Stimulated activated naive CD4-positive, alpha-beta T cell (primary cell): ENCODE measurements around the gene SCN8A.

Experiments used
- DNase-seq, 6 experiments: peaks; one replicate each; lab custom pipeline; 2025; lab: John Stamatoyannopoulos, UW

Gene SCN8A

DNA sequence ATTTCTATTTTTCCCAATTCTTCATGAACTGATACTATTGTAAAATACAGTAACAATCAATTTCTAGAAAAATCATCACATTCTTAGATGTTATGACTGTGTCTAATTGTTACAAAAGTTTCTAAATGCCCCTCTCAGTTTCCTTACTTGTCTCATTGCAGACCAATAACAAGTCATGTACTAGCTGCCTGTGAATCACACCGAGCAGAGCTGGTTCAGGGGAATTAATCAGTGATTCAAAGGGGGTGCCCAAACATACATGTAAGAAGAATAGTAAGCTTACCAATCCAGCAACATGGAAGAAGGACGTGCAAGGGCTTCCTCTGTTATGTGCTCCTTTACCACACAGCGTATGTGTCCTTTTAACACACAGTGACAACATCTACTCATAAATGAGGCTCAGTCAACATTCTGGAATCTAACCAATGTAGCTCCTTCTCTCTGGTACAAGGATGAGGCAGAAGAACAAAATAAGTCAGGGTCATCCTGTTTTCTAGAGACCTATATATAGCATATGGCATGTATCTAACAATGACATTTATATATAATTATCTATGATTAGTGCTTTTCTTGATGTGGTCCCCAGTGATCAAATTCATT lies 126.4 kb downstream of the SCN8A start:
- no peak for DNase-seq

DNA sequence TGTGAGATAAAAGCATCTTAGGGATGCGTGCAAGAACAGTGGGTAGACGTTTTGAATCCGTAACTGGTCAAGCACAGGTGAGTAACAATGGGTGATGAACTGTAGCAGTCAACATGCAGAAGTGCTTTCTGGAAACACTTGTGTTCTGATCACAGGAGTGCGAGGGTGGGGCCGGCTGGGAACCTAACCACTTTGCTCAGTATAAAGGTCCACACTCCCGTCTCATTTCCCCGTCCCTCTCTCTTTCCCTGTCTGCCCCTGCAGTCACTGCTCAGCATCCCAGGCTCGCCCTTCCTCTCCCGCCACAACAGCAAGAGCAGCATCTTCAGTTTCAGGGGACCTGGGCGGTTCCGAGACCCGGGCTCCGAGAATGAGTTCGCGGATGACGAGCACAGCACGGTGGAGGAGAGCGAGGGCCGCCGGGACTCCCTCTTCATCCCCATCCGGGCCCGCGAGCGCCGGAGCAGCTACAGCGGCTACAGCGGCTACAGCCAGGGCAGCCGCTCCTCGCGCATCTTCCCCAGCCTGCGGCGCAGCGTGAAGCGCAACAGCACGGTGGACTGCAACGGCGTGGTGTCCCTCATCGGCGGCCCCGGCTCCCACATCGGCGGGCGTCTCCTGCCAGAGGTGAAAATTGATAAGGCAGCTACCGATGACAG lies 130.4 kb downstream of the SCN8A start:
- DNase-seq, result peak in 5 of 6 experiments; percentile 11 to 45 (median 29)

DNA sequence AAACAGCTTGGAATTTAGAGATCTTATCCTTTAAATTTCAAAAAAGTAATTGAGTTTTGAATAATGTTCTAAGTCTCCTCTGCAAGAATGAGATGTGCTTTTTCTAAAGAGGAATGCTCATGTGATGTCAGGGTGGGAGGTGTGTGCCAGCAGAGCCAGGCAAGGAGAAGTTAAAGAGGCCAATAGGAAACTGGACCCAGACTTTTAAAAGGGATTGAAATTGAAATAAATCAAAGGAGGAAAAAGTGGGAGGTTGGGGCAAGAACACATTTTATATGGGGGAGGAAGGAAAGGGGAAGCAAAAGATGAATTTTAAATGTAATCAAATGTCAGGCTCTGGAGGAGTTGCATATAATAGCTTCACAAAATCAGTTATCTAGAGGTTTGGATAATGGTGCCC lies 131.4 kb downstream of the SCN8A start:
- DNase-seq, result no peak

DNA sequence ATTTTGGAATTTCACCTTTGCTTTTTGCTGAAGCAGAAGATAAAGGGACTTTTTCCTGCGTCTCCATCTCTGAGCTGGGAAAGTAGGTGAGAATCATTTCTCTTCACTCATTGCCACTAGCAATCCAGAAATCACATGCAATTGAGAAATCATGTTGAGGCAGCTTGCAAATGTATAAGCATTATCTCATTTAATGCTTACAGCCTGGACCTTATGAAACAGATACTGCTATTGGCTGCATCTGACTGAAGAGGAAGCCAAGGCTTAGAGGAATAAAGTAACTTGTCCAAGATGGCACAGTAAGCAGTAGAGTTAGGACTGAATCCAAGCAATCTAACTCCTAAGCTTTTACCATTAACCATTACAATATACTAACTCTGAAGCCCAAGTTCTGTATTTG lies 135.1 kb downstream of the SCN8A start:
- DNase-seq, result no peak

DNA sequence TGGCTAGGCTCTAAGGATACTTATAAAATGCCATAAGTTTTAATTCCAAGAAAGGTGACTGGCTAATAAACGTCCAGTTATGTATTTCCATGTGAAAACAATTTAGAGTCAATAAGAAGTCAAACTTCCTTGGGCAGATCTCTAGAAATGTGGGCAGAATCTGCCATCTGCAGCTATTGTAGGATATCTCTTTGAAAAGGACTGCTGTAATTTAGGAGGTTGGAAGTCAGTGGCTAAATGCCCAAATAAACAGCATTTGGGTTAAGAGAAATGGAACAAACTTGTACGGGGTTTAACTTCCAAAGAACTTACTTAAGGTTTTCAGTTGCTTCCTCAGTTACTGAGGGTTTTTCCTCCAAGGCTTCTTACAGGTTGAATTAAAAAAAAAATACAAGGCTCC lies 135.9 kb downstream of the SCN8A start:
- DNase-seq, result no peak

DNA sequence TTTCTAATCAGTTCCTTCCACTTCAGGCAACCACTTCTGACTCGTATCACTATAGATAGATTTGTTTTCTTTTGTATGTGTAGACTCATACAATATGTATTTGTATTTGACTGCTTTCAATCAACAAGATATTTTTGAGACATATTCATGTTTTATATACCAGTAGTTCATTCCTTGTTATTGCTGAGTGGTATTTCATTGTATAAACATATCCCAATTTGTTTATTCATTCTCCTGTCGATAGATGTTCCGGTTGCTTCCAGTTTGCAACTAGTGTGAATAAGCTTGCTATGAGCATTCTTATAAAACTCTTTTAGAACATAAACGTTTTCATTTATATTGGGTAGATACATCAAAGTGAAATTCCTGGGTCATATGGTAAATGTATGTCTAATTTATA lies 138.3 kb downstream of the SCN8A start:
- DNase-seq, result no peak

DNA sequence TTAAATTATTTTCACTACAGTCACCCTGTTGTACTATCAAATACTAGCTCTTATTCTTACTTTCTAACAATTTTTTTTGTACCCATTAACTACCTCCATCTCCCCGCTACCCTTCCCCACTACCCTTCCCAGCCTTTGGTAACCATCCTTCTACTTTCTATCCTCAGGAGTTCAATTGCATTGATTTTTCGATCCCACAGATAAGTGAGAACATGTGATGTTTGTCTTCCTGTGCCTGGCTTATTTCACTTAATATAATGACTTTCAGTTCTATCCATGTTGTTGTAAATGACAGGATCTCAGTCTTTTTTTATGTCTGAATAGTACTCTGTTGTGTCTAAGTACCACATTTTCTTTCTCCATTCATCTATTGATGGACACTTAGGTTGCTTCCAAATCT lies 139.7 kb downstream of the SCN8A start:
- DNase-seq, result no peak

DNA sequence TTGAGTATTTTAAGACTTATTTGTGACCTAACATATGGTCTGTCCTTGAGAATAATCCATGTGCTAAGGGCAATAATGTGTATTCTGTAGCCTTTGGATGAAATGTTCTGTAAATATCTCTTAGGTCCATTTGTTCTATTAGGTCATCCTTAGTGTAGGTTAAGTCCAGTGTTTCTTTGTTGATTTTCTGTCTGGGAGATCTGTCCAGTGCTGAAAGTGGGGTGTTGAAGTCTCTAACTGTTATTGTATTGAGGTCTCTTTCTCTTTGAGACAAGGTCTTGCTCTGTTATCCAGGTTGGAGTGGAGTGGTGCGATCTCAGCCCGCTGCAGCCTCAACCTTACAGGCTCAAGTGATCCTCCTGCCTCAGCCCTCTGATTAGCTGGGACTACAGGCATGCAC lies 149.5 kb downstream of the SCN8A start:
- no peak for DNase-seq

DNA sequence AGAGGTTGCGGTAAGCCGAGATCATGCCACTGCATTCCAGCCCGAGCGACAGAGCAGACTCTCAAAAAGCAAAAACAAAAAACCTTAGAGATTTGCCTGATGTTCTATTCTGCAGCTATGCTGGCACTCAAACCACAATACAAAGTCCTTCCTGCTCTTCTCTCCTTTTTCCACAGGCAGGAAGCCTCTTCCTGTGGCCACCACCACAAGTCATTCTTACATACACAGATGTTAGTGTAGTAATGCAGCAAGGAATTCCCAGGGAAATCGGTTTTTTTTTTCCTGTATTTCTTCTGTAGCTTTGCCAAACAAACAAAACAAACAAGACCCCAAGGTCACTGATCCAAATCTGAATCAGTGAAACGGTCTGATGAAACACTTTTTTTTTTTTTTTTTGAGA lies 153.2 kb downstream of the SCN8A start:
- no peak for DNase-seq

DNA sequence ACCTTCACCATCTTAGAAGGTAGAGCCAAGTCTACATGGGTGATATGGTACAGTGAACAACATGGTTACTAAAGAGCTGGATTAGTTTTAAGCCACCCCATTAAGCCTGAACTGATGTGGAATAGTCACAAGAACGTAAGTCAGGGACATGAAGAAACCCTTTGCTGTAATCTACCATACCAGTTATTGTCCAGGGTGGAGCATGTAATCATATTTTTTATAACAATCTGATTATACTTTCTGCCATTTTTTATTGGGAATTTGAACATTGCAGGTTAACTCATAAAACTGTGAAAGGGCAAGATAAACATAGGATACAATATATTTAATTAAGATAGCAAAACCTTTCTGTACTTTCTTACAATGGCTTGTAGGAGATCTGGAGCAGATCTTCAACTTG lies 153.9 kb downstream of the SCN8A start:
- no peak for DNase-seq

DNA sequence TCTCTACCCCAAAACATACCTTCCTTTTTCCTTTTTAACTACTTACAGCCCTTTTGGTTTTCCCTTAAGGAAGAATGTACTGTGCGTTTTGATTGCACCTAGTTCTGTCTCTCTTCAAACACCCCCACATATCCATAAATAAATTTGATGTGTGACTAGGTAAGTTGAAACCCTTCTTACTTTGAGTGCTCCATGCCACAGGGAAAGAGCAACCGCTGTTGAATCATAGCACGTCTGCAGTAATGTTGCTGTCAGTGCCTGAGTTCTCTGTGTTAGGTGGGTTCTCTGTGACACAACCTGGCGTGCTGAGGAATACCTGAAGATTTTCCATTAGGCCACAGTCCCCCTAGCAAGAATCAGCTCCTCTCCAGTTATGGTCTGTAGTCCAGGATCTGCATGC lies 155.4 kb downstream of the SCN8A start:
- no peak for DNase-seq

DNA sequence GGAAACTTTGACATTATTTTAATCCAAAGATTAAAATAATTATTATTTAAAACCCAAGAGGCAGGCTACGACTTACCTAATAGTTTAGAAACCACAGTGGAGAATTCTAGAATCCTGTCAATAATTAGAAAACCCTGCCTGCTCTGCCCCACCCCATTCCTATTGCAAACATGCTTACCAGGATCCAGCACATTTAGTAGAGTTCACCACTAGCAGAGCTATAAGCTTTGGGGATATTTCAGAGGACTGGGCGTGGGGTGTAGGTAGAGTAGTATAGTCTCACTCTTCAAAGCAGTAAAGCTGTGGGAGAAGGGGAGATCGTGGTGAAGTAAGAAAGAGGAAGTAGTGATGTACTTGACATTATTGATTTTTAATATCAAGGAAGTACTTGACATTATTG lies 157.2 kb downstream of the SCN8A start:
- DNase-seq, result no peak

DNA sequence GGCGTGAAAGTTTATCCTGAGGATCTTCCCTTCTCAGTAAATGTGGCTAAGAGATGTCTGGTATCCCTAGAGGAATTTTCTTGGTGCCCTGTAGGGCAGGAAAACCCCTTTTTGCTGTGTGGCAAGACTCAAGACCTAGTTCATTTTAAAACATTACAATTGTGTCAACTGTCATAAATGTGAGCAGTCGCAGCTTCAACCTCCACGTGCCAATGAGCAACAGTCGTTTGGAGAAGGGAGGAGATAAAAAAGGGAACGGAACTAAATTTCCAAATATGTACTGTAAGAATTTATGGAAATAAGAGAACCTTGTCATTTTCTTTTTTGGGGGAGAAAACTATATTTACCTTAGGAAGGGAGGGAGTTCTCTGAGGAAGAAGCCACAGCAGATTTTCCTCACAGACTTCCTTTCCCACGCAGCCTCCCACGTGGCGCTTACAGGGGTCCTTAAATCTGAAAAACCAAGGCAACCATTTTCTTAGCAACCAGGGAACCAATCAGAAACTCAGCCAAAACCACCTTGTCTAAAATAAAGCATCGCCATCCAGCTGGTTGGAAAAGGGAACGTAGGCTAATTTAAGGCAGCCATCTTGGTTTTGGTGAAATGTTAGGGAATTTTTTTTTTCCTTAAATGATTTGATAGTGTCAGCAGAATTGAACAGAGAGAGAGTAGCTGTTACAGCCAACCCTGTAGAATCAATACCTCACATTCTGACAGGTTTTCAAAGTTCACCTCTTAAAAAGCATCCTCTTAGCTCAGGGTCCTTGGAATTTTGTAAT lies 158.4 kb downstream of the SCN8A start:
- DNase-seq, result no peak

DNA sequence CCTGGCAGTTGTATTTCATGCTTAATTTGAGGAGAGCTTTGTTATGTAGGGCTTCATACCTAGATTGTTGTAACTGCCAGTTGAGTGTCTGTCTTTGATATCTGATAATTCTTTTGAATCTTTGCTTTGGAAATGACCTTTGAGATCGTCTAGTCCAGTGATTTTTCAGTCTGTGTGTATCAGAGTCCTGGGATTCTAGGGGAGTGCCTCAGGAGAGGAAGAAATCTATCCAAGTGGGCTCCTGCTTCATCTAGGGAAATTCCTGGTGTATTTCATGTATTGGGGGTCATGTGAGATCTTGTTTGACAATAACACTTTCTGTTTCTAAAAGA lies 158.9 kb downstream of the SCN8A start:
- DNase-seq, result no peak

DNA sequence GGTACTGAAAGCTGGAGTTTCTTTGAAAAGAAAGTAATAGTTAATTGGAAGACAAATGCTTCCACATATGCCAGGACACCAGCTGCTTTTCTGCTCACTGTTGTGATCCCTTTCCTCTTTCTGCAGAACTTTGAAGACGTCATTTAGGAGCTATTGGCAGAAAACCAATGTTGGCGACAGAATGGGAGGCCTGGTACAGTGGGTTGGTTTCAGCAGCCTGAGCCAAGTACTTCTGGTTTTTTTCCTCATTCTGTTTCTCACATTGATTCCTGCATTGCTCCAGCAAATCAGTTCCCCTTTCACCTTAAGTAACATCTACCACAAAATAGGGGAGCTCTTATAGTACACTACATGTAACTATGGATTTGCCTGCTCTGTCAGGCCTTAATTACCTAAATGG lies 160.6 kb downstream of the SCN8A start:
- no peak for DNase-seq

DNA sequence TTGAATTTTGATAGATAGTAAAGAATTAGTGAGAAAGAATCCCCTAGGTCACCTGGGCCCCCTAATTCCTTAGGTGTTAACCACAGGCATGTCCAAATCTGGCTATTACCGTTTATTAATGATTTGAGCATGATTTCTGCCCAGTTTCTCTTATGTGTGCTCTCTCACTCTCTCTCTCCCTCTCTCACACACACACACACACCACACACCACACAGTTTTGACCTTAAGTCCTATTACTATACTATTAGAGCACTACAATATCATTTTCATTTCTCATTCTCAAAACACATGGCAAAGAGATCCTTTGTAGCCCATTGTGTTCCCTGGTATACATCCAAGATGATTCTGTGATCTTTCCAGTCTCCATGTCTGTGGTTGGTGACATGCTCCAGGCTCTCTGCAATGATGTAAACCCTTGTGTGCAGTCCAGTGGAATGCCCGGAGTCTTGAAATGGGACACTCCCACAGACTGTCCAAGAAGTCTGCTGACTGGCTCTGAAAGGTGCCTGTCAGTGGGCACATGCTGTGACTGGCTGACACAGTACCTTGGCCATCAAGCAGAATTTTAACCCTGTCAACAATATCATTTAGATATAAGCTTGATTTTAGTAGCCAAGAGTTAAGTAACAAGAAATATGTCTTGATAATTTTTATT lies 161.3 kb downstream of the SCN8A start:
- no peak for DNase-seq

DNA sequence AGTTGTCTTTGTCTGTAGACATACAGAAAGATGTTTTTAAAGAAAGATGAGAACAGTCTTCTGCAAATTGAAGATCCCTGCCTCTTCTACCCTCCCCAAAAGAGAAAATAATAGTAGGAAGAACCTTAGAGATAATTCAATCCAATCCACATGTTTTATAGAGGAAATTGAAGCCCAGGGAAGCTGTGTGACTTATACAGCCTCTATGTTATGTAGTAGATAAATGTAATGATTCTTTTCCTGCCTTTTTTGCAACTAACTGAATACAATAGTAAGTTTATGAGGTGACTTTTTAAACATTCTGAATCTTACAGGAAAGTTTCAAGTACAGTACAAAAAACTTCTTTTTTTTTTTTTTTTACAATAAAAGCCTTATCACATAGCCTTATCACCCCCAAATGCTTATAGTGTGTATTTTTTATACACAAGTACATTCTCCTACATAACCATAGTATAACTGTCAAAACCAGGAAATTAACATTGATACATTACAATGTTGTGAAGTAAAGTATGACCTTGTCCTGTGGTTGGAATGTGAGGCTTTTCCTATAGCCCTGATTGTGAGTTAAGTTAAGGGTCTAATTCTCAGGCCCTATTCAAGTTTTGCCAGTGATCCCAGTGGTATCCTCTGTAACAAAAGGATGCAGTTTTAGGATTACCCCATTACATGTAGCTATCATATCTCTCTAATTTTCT lies 163.1 kb downstream of the SCN8A start:
- no peak for DNase-seq

DNA sequence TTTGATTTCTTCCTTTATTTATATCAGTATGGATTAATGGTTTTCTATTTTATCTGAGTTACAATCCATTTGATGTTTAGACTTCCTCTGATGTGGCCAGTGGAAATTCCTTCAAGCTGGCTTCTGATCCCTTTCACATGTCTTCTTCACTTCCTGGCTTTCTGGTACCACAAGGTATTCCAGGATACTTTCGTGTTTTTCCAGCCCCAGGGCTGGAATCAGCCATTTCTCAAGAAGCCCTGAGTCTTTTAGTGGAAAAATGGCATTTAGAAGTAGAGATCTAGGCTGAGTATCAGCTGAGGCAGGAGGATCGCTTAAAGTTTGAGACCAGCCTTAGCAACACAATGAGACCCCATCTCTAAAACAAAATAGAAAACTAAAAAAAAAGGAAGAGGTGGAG lies 164.2 kb downstream of the SCN8A start:
- no peak for DNase-seq

DNA sequence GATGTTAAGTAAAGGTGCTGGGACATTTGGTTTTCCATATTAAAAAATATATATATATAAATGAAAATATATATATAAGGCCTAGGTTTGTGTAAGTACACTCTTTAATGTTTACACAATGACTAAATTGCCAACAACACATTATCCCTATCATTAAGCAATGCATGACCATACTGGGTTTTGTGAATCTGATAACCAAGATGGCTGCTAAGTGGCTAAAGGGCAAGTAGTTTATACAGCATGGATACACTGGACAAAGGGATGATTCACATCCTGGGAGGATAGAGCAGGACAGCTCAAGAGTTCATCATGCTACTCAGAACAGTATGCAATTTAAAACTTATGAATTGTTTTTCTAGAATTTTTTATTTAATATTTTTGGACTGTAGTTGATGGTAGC lies 168.1 kb downstream of the SCN8A start:
- no peak for DNase-seq

DNA sequence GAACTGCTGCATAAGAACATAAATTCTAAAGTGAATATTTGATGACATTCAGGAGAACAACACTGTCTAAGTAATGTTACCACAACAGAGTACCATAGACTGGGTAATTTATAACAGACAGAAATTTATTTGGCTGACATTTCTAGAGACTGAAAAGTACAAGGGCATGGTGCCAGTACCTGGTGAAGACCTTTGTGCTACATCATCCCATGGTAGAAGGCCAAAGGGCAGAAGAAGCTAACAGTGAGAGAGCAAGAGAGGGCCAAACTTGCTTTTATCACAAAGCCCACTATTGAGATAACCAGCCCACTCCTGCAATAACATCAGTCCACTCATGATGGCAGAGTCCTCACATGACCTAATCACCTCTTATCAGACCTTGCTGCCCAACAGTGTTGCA lies 168.7 kb downstream of the SCN8A start:
- no peak for DNase-seq

DNA sequence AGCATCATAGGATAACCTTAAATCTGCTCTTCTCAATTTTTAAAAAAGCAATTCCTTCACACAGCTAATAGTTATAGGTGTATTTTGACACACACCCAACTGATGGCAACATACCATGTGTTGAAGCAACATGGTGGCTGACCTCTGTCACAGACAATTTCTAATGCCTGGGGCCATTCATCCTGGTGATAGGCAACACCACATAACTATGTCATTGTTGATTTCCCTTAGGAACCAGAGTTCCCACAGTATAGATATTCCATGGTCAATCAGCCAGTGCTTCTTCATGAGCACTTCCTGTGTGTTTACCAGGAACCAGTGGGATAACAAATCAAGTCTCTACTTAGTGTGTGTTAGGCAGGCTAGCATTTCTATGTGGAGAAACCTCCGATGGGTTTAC lies 169.2 kb downstream of the SCN8A start:
- no peak for DNase-seq

DNA sequence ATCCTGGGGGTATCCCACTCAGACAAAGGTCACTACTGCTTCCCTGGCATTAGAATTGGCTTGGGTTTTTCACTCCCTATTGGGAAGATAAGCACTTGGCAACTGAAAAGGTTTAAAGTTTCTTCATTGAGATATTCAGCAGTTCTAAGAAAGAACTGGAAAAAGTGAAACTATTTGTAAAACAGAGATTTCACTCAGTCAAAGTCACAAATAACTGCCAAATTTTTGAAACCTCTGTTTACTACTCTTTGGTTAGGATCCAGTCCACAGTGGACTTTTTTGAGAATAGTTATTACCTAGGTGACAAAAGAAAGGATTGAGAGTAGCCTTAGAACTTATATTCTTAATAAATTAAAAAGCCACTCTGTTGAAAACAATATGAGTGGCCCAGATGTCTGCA lies 172.7 kb downstream of the SCN8A start:
- DNase-seq, result no peak
